Breast epithelium (tissue), 4 donors: Measurements from ENCODE around the gene EED. TPM values are rescaled to one million over a fixed set of nuclear protein-coding genes. Genes with fewer than 3 reads are reported as not detected.

Experiments
- DNase-seq, 2 donors: peaks; one replicate each; pipeline ENCODE4 v3.0.0-alpha.2; 2019; ENCODE audit warnings: low spot score in 2 of 2
- H3K27ac ChIP-seq, 2 donors: fragments of 200-600 bp; sonication (generic) in 1 of 2; one replicate each; pipeline ENCODE4 v1.5.1; 2016 to 2019; ENCODE audit warnings: mild to moderate bottlenecking in 1 of 2
- H3K27me3 ChIP-seq, 2 donors: fragments of 200-600 bp; sonication (generic) in 1 of 2; one replicate each; pipeline versions ENCODE4 v1.5.1 to v1.6.0; 2017 to 2019; ENCODE audit warnings: control low read depth in 1 of 2, mild to moderate bottlenecking in 1 of 2
- H3K36me3 ChIP-seq: fragments of 200-600 bp; one replicate; pipeline ENCODE4 v1.5.1; 2019
- H3K4me1 ChIP-seq, 2 donors: fragments of 200-600 bp; sonication (generic); one replicate each; pipeline ENCODE4 v1.5.1; 2016 to 2019; ENCODE audit warnings: control low read depth in 1 of 2
- H3K4me3 ChIP-seq, 3 donors: fragments of 200-600 bp; sonication (generic); 1 replicate in 2 of 3; 2 replicates in 1 of 3; pipeline ENCODE4 v1.5.1; 2016 to 2019; ENCODE audit warnings: mild to moderate bottlenecking in 3 of 3, moderate library complexity in 2 of 3
- H3K9me3 ChIP-seq, 2 donors: fragments of 200-600 bp; sonication (generic) in 1 of 2; one replicate each; pipeline ENCODE4 v1.5.1; 2016 to 2019; ENCODE audit warnings: control low read depth in 1 of 2
- POLR2A ChIP-seq: fragments of 450-650 bp; IDR thresholded peaks from one replicate; pipeline ENCODE4 v1.6.1; 2016; ENCODE audit warnings: antibody characterized with exemption, mild to moderate bottlenecking, moderate library complexity
- POLR2AphosphoS5 ChIP-seq, 3 donors: sonication (generic); formaldehyde crosslinking; IDR thresholded peaks; one replicate each; pipeline ENCODE4 v1.6.1; 2017; ENCODE audit warnings: antibody characterized with exemption in 3 of 3
- intact Hi-C: fragments of 100-400 bp; cut with DNase I; formaldehyde crosslinking; loops from one replicate; pipeline ENCODE4 v1.15.1; 2023; ENCODE audit warnings: low total_unique reads
- total RNA-seq, 3 donors: library from RNA; depleted of rRNA; stranded (reverse); fragments of >200 nt; gene quantifications; one replicate each; pipeline ENCODE4 v1.1.0, GENCODE V29; 2016
- TF ChIP-seq, protein P1 (sequence below), 3 donors: fragments of 450-650 bp; IDR thresholded peaks; one replicate each; pipeline ENCODE4 v1.5.1; 2016 to 2017; ENCODE audit warnings: antibody characterized with exemption in 3 of 3, mild to moderate bottlenecking in 3 of 3, moderate library complexity in 3 of 3

Gene EED
- total RNA-seq, 3 donors from 2014 or later = 14.6 to 39.4 (median 26.2) TPM

DNA sequence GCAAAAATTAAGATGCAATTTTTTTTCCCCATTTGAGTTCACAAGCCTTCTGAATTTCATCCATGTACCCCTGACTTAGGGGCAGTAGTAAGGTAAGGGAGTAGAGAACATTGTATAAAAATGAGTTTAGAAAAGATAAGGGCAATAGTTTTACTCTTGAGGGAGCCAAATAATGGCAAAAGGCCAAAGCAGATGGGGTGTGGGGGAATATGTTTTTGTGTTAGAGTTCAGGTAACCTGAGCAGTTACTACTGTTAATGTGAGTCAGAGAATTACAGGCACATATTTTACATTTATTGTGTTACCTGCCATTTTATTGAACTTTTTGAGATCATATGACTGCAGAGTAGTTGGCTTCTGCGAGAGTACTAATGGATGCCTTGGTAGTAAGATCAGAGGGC, 3.1 kb downstream of the EED start:
- no peaks in the 10 kb centered on the region for H3K27me3 ChIP-seq
- H3K4me1 ChIP-seq = peaks cover 0 to 8% of the 10 kb centered on the region in 2 donors
- H3K36me3 ChIP-seq = no peaks in the 10 kb centered on the region
- H3K27ac ChIP-seq = no peak overlapping the region
- no peaks in the 10 kb centered on the region for H3K9me3 ChIP-seq
- peak overlapping the region in 1 of 3 donors; percentile 9 for H3K4me3 ChIP-seq
- no peak for DNase-seq
- intact Hi-C loops = no loop called here
- TF ChIP-seq POLR2AphosphoS5 (IDR thresholded peaks at IDR 0.05) (no peak), POLR2A (no peak)
- TF ChIP-seq, protein P1, sequence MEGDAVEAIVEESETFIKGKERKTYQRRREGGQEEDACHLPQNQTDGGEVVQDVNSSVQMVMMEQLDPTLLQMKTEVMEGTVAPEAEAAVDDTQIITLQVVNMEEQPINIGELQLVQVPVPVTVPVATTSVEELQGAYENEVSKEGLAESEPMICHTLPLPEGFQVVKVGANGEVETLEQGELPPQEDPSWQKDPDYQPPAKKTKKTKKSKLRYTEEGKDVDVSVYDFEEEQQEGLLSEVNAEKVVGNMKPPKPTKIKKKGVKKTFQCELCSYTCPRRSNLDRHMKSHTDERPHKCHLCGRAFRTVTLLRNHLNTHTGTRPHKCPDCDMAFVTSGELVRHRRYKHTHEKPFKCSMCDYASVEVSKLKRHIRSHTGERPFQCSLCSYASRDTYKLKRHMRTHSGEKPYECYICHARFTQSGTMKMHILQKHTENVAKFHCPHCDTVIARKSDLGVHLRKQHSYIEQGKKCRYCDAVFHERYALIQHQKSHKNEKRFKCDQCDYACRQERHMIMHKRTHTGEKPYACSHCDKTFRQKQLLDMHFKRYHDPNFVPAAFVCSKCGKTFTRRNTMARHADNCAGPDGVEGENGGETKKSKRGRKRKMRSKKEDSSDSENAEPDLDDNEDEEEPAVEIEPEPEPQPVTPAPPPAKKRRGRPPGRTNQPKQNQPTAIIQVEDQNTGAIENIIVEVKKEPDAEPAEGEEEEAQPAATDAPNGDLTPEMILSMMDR (IDR thresholded peaks at IDR 0.05) = no peak

DNA sequence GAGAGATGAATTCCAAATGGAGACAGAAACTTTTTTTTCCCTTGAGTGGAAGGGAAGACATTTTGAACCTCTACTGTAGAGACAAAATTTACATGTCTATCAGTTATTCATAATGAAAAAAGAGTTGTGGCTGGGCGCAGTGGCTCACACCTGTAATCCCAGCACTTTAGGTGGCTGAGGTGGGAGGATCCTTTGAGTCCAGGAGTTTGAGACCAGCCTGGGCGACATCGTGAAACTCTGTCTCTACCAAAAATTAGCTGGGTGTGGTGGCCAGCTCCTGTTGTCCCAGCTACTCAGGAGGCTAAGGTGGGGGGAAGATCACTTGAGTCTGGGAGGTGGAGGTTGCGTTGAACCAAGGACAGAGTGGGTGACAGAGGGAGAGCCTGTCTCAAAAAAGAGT, 4.1 kb downstream of the EED start:
- Histone ChIP-seq H3K9me3 (no peaks in the 10 kb centered on the region), H3K36me3 (no peaks in the 10 kb centered on the region), H3K27me3 (no peaks in the 10 kb centered on the region), H3K4me3 (no peak overlapping the region), H3K27ac (no peak overlapping the region), H3K4me1 (peaks cover 0 to 8% of the 10 kb centered on the region in 2 donors)
- intact Hi-C loops = no loop called here
- DNase-seq = no peak
- TF ChIP-seq POLR2AphosphoS5 (IDR thresholded peaks at IDR 0.05) (no peak), POLR2A (no peak)
- TF ChIP-seq, protein P1 (IDR thresholded peaks at IDR 0.05) = no peak

DNA sequence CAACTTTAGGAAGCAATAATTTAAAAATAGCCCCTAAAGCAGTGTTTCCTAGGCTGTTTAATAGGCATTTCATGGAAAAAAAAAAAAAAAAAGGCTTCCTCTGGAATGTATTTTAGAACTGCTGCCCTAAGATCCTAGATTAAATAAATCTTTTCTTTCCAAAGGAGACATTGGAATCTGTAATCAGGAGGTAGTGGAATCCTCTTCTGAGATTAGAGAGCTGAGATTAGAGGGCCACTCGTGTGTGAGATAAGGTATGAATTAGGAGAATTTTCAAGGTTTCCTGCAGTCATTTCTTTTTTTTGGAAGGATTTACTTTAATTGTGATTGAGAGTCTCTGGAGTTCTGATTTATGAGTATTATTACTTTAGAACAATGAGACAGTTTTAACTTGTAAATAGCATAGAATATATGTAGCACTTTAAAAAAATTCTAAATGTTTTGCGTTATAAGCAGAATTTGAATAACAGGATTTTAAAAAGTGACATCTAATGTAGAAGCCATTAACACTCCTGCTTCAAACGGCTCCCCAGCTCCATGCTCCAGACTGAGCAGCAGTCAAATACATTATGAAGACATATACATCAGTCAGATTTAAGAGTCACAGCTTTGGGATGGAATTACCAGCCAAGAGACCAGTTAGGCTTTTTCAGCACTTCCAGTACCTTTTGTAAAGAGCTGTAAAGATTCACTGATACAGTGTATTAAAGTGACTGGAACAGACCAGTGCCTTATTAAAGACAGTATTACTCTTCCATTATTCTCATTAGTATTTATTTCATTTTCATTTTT, 5.0 kb downstream of the EED start:
- Histone ChIP-seq H3K9me3 (no peaks in the 10 kb centered on the region), H3K27ac (no peak overlapping the region), H3K4me3 (no peak overlapping the region), H3K4me1 (peaks cover 0 to 8% of the 10 kb centered on the region in 2 donors), H3K27me3 (no peaks in the 10 kb centered on the region), H3K36me3 (no peaks in the 10 kb centered on the region)
- intact Hi-C loops = no loop called here
- DNase-seq = no peak
- TF ChIP-seq POLR2AphosphoS5 (IDR thresholded peaks at IDR 0.05) = no peak
- no peak for TF ChIP-seq POLR2A
- TF ChIP-seq, protein P1 (IDR thresholded peaks at IDR 0.05) = no peak

DNA sequence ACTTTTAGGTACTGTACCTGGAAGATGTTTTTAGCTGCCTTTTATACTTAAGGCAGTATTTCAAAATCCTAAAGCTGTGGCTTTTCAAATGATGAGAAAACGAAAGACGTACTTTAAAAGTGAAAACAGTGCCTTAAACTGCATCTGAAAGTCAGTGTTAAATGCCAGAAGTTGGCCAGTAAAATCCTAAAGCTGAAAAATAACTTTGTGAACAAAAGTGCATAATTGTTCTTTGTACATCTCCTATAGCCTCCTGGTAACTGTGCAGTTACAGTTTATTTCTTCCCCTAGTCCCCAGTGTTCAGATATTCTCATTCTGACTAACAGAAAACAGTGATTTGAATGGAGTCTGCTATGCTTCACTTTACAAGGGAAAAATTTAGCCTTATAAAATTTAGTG, 6.8 kb downstream of the EED start:
- Histone ChIP-seq H3K27ac (no peak overlapping the region), H3K27me3 (no peaks in the 10 kb centered on the region), H3K4me1 (peaks cover 0 to 8% of the 10 kb centered on the region in 2 donors), H3K4me3 (no peak overlapping the region), H3K9me3 (no peaks in the 10 kb centered on the region), H3K36me3 (no peaks in the 10 kb centered on the region)
- intact Hi-C loops = no loop called here
- TF ChIP-seq, protein P1 (IDR thresholded peaks at IDR 0.05) = no peak
- no peak for TF ChIP-seq POLR2A
- no peak for DNase-seq

DNA sequence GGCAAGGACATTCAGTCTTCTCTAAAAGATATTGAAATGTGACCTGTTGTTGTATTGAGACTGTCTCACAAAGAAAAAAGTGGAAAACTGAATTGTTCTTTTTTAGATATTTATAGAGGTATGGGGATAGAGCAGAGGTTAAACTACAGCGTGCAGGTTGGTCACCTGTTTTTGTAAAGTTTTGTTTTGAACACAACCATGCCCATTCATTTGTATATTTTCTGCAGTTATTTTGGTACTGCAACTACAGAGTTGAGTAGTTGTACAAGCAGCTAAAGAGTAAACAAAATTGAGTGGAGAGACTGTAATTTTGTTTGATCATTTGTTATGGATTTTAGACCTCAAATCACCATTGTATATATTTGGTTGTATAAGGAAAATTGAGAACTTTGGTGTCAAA, 11.3 kb downstream of the EED start:
- no peaks in the 10 kb centered on the region for H3K9me3 ChIP-seq
- H3K36me3 ChIP-seq = no peaks in the 10 kb centered on the region
- H3K4me1 ChIP-seq = no peaks in the 10 kb centered on the region
- no peak overlapping the region for H3K27ac ChIP-seq
- DNase-seq = no peak
- H3K27me3 ChIP-seq = no peaks in the 10 kb centered on the region
- intact Hi-C loops = no loop called here
- no peak overlapping the region for H3K4me3 ChIP-seq
- TF ChIP-seq POLR2AphosphoS5 (IDR thresholded peaks at IDR 0.05) (no peak), POLR2A (no peak)
- TF ChIP-seq, protein P1 (IDR thresholded peaks at IDR 0.05) = no peak
